NCI-H446 (cell line): ENCODE measurements around the gene SCP2.
A peak's percentile ranks its signal among the peaks of the same experiment; 100 is the strongest.

Source experiments
- DNase-seq, 2 experiments: peaks; one replicate each; lab custom pipeline; 2025; lab: John Stamatoyannopoulos, UW

SCP2 gene

GRCh38 chr1:53067886-53068285 lies 140.8 kb downstream of the SCP2 start:
- DNase-seq = no peak

GRCh38 chr1:53068314-53069099 lies 141.4 kb downstream of the SCP2 start:
- no peak for DNase-seq

- DNase-seq = no peak
Measured at GRCh38 chr1:53069265-53069662, 142.2 kb downstream of the SCP2 start.

- no peak for DNase-seq
Measured at GRCh38 chr1:53069663-53070327, 142.7 kb downstream of the SCP2 start.

GRCh38 chr1:53070621-53071020 lies 143.5 kb downstream of the SCP2 start:
- no peak for DNase-seq

GRCh38 chr1:53071167-53071865 lies 144.2 kb downstream of the SCP2 start:
- no peak for DNase-seq

GRCh38 chr1:53071915-53072314 lies 144.8 kb downstream of the SCP2 start:
- DNase-seq = no peak

GRCh38 chr1:53073287-53073686 lies 146.2 kb downstream of the SCP2 start:
- DNase-seq = no peak

GRCh38 chr1:53073868-53074311 lies 146.8 kb downstream of the SCP2 start:
- peak in 1 of 2 experiments; percentile 64 for DNase-seq

GRCh38 chr1:53074313-53075154 lies 147.5 kb downstream of the SCP2 start:
- no peak for DNase-seq

GRCh38 chr1:53075206-53075605 lies 148.1 kb downstream of the SCP2 start:
- DNase-seq = no peak

GRCh38 chr1:53075761-53076163 lies 148.7 kb downstream of the SCP2 start:
- DNase-seq = no peak

- DNase-seq = no peak
Measured at GRCh38 chr1:53076165-53076564, 149.1 kb downstream of the SCP2 start.

- DNase-seq = no peak
Measured at GRCh38 chr1:53076721-53077598, 149.9 kb downstream of the SCP2 start.

- DNase-seq = no peak
Measured at GRCh38 chr1:53077599-53077965, 150.5 kb downstream of the SCP2 start.

- DNase-seq = no peak
Measured at GRCh38 chr1:53078333-53079101, 151.4 kb downstream of the SCP2 start.

GRCh38 chr1:53079251-53079650 lies 152.2 kb downstream of the SCP2 start:
- DNase-seq = no peak

- no peak for DNase-seq
Measured at GRCh38 chr1:53080041-53080440, 153.0 kb downstream of the SCP2 start.

GRCh38 chr1:53080769-53081168 lies 153.7 kb downstream of the SCP2 start:
- no peak for DNase-seq

- DNase-seq = no peak
Measured at GRCh38 chr1:53081384-53082066, 154.4 kb downstream of the SCP2 start.
